DND-41 (cell line): ENCODE results near the gene C5.

Source experiments
- EZH2 ChIP-seq: IDR thresholded peaks from 3 replicates; pipeline ENCODE4 v1.6.1; 2012; ENCODE audit warnings: borderline replicate concordance, low read depth, mild to moderate bottlenecking, moderate library complexity, low read length, inconsistent platforms; ENCODE audit not compliant: severe bottlenecking
- TF ChIP-seq, protein P1 (sequence below): IDR thresholded peaks from 2 replicates; pipeline ENCODE4 v1.5.1; 2012; ENCODE audit warnings: borderline replicate concordance, low read length, moderate library complexity, mild to moderate bottlenecking; ENCODE audit not compliant: poor library complexity, severe bottlenecking; ENCODE audit errors: extremely low read depth

DNA sequence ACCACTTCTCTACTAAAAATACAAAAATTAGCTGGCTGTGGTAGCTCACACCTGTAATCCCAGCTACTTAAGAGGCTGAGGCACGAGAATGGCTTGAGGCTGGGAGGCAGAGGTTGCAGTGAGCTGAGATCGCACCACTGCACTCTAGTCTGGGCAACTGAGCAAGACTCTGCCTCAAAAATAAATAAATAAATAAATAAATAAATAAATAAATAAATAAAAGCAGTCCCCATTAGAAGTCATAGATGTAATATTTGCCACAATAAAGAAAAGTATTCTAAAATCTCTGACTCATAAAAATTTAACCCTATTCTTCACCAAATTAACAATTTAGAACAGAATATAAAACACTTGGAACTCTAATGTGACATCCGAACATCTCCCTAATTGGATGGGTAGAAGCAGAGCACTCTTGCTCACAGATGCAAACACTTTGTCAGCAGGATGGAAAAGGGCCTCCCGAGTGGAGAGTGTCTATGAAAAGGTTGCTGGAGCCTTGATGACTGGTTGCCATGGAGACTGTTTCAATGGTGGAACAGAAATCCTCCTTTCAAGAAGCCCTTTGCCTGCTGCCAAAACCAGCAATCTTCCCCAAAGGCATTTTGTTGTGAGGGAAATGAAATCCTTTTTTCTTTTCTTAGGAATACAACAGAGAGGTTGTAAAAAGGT lies 84.6 kb downstream of the C5 start:
- TF ChIP-seq, protein P1, sequence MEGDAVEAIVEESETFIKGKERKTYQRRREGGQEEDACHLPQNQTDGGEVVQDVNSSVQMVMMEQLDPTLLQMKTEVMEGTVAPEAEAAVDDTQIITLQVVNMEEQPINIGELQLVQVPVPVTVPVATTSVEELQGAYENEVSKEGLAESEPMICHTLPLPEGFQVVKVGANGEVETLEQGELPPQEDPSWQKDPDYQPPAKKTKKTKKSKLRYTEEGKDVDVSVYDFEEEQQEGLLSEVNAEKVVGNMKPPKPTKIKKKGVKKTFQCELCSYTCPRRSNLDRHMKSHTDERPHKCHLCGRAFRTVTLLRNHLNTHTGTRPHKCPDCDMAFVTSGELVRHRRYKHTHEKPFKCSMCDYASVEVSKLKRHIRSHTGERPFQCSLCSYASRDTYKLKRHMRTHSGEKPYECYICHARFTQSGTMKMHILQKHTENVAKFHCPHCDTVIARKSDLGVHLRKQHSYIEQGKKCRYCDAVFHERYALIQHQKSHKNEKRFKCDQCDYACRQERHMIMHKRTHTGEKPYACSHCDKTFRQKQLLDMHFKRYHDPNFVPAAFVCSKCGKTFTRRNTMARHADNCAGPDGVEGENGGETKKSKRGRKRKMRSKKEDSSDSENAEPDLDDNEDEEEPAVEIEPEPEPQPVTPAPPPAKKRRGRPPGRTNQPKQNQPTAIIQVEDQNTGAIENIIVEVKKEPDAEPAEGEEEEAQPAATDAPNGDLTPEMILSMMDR = no peak
- no peak for TF ChIP-seq EZH2
